Measurements from ENCODE around the gene CCNQ.

GRCh38 chrX:153637121-153638040, 38.4 kb upstream of the CCNQ start:
- TF ChIP-seq SRF (IDR thresholded peaks at IDR 0.05; ENCODE audit: low read depth) (no peak), JUND (IDR thresholded peaks at IDR 0.05) (no peak), POLR2A (IDR thresholded peaks at IDR 0.05; ENCODE audit: borderline replicate concordance, extremely low read depth, insufficient read depth, insufficient read length) (no peak), RAD21 (IDR thresholded peaks at IDR 0.05; ENCODE audit: low read depth) (no peak), ZBTB33 (IDR thresholded peaks at IDR 0.05; ENCODE audit: extremely low read depth, insufficient replicate concordance, low read length) (no peak), POLR2AphosphoS5 (IDR thresholded peaks at IDR 0.05; ENCODE audit: low read depth, low read length) (no peak), SP1 (IDR thresholded peaks at IDR 0.05; ENCODE audit: low read depth) (no peak), YY1 (IDR thresholded peaks at IDR 0.05; ENCODE audit: extremely low read depth, insufficient replicate concordance, low read depth, low read length) (no peak), REST (IDR thresholded peaks at IDR 0.05; ENCODE audit: low read depth) (no peak), EZH2 (IDR thresholded peaks at IDR 0.05) (no peak)
- TF ChIP-seq, protein P1, sequence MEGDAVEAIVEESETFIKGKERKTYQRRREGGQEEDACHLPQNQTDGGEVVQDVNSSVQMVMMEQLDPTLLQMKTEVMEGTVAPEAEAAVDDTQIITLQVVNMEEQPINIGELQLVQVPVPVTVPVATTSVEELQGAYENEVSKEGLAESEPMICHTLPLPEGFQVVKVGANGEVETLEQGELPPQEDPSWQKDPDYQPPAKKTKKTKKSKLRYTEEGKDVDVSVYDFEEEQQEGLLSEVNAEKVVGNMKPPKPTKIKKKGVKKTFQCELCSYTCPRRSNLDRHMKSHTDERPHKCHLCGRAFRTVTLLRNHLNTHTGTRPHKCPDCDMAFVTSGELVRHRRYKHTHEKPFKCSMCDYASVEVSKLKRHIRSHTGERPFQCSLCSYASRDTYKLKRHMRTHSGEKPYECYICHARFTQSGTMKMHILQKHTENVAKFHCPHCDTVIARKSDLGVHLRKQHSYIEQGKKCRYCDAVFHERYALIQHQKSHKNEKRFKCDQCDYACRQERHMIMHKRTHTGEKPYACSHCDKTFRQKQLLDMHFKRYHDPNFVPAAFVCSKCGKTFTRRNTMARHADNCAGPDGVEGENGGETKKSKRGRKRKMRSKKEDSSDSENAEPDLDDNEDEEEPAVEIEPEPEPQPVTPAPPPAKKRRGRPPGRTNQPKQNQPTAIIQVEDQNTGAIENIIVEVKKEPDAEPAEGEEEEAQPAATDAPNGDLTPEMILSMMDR (IDR thresholded peaks at IDR 0.05 in 2 of 3, conservative IDR thresholded peaks at IDR 0.05 in 1 of 3; ENCODE audit: borderline replicate concordance in 1 of 3, insufficient read depth in 1 of 3, low read depth in 2 of 3, low read length in 2 of 3): no peak
- TF ChIP-seq, protein P2, sequence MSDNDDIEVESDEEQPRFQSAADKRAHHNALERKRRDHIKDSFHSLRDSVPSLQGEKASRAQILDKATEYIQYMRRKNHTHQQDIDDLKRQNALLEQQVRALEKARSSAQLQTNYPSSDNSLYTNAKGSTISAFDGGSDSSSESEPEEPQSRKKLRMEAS (IDR thresholded peaks at IDR 0.05): no peak
